ENCODE measurements around the gene ACOXL.

The ACOXL gene

GRCh38 chr2:110877031-110877827 lies 144.9 kb downstream of the ACOXL start:
- DNase-seq, result no peak

- no peak for DNase-seq
These were observed 145.8 kb downstream of the ACOXL start for GRCh38 chr2:110878150-110878549.

GRCh38 chr2:110881908-110882307 lies 149.5 kb downstream of the ACOXL start:
- no peak for DNase-seq

GRCh38 chr2:110883406-110883805 lies 151.0 kb downstream of the ACOXL start:
- DNase-seq, result no peak

- no peak for DNase-seq
These were observed 152.9 kb downstream of the ACOXL start for GRCh38 chr2:110885256-110885655.

GRCh38 chr2:110886826-110887573 lies 154.6 kb downstream of the ACOXL start:
- no peak for DNase-seq

- DNase-seq, result no peak
These were observed 156.0 kb downstream of the ACOXL start for GRCh38 chr2:110888411-110888810.

GRCh38 chr2:110891626-110892025 lies 159.3 kb downstream of the ACOXL start:
- no peak for DNase-seq

GRCh38 chr2:110896226-110896625 lies 163.9 kb downstream of the ACOXL start:
- no peak for DNase-seq

- DNase-seq, result no peak
These were observed 165.6 kb downstream of the ACOXL start for GRCh38 chr2:110897966-110898365.

GRCh38 chr2:110900191-110900590 lies 167.8 kb downstream of the ACOXL start:
- DNase-seq, result no peak

- DNase-seq, result no peak
These were observed 171.2 kb downstream of the ACOXL start for GRCh38 chr2:110903548-110903947.

- DNase-seq, result no peak
These were observed 171.9 kb downstream of the ACOXL start for GRCh38 chr2:110904116-110904778.

GRCh38 chr2:110904779-110905148 lies 172.4 kb downstream of the ACOXL start:
- no peak for DNase-seq

- no peak for DNase-seq
These were observed 172.8 kb downstream of the ACOXL start for GRCh38 chr2:110905217-110905616.

- DNase-seq, result no peak
These were observed 174.4 kb downstream of the ACOXL start for GRCh38 chr2:110906613-110907298.

- DNase-seq, result no peak
These were observed 177.1 kb downstream of the ACOXL start for GRCh38 chr2:110909501-110909900.

- DNase-seq, result no peak
These were observed 178.1 kb downstream of the ACOXL start for GRCh38 chr2:110910423-110910822.

GRCh38 chr2:110919738-110920137 lies 187.4 kb downstream of the ACOXL start:
- DNase-seq, result no peak

- no peak for DNase-seq
These were observed 193.1 kb downstream of the ACOXL start for GRCh38 chr2:110925479-110925878.

GRCh38 chr2:110927526-110927925 lies 195.2 kb downstream of the ACOXL start:
- DNase-seq, result no peak

GRCh38 chr2:110929528-110929927 lies 197.2 kb downstream of the ACOXL start:
- no peak for DNase-seq

- DNase-seq, result no peak
These were observed 199.3 kb downstream of the ACOXL start for GRCh38 chr2:110931648-110932047.

Measured in activated naive CD4-positive, alpha-beta T cell treated with anti-CD3 and anti-CD28 coated beads, Interleukin-2, amount 50 U/mL, for 16 hours (primary cell).